Upper lobe of right lung (tissue), 1 donor: ENCODE data around the gene EPX. TPM values are rescaled to one million over a fixed set of nuclear protein-coding genes. Genes with fewer than 3 reads are reported as not detected.

ENCODE experiments used
- ATAC-seq: fragments of 200-7000 bp; cut with Tn5 transposase; one replicate; pipeline ENCODE4 v1.9.1; 2020; ENCODE audit warnings: mild to moderate bottlenecking, moderate library complexity
- DNase-seq: peaks from one replicate; pipeline ENCODE4 v3.0.0-alpha.2; 2020
- H3K27ac ChIP-seq: fragments of 200-600 bp; one replicate; pipeline ENCODE4 v1.8.0; 2022
- H3K27me3 ChIP-seq: fragments of 200-600 bp; one replicate; pipeline ENCODE4 v1.8.0; 2022; ENCODE audit warnings: mild to moderate bottlenecking
- H3K36me3 ChIP-seq: fragments of 200-600 bp; one replicate; pipeline ENCODE4 v1.8.0; 2022
- H3K4me1 ChIP-seq: fragments of 200-600 bp; one replicate; pipeline ENCODE4 v1.8.0; 2022
- H3K4me3 ChIP-seq: fragments of 200-600 bp; one replicate; pipeline ENCODE4 v1.8.0; 2022; ENCODE audit warnings: mild to moderate bottlenecking
- H3K9me3 ChIP-seq: fragments of 200-600 bp; one replicate; pipeline ENCODE4 v1.8.0; 2022
- intact Hi-C: fragments of 100-400 bp; cut with DNase I; formaldehyde crosslinking; loops from one replicate; pipeline ENCODE4 v1.11.0; 2022
- total RNA-seq: library from RNA; stranded (reverse); fragmentation: NEBNext Ultra II Directional; extraction: Animal tissue kit (Norgen Biotek cat#: 25700); gene quantifications from one replicate; pipeline ENCODE4 v1.2.1, GENCODE V29; 2021
- TF ChIP-seq, protein P1 (sequence below): fragments of 200-600 bp; IDR thresholded peaks from one replicate; pipeline ENCODE4 v1.8.0; 2022; ENCODE audit warnings: antibody characterized with exemption
- donor health status: DM: no; HTN: yes; CAD: no; lungs with severe emphysema.

Gene EPX
- total RNA-seq, 1 donor from 2014 or later: not detected

DNA sequence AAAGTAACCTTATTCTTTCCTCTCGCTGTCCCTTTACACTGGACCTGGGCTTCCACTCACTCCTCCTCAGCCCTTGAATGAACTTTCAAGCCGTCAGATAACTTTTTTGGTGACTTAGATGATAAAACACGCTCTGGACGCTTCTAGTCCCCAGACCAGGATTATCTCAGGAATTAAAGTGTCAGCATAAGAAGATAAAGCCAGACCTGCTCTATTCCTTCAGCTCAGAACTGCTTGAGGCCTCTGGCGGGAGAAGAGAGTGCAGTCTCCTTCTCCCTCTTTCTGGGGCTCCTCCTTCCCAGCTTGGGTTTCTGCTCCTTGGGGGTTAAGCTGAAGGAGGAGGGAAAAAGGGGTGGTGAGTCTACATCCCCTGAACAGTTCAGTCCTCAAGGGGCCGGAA is 52.4 kb downstream of the EPX start:
- Histone ChIP-seq H3K36me3 (no peaks in the 10 kb centered on the region), H3K27ac (no peak overlapping the region), H3K27me3 (peaks cover 21% of the 10 kb centered on the region), H3K4me1 (peaks cover 7% of the 10 kb centered on the region), H3K9me3 (no peaks in the 10 kb centered on the region), H3K4me3 (no peak overlapping the region)
- no peak for ATAC-seq
- TF ChIP-seq, protein P1, sequence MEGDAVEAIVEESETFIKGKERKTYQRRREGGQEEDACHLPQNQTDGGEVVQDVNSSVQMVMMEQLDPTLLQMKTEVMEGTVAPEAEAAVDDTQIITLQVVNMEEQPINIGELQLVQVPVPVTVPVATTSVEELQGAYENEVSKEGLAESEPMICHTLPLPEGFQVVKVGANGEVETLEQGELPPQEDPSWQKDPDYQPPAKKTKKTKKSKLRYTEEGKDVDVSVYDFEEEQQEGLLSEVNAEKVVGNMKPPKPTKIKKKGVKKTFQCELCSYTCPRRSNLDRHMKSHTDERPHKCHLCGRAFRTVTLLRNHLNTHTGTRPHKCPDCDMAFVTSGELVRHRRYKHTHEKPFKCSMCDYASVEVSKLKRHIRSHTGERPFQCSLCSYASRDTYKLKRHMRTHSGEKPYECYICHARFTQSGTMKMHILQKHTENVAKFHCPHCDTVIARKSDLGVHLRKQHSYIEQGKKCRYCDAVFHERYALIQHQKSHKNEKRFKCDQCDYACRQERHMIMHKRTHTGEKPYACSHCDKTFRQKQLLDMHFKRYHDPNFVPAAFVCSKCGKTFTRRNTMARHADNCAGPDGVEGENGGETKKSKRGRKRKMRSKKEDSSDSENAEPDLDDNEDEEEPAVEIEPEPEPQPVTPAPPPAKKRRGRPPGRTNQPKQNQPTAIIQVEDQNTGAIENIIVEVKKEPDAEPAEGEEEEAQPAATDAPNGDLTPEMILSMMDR: no peak
- no peak for DNase-seq
- intact Hi-C loops: no loop called here

DNA sequence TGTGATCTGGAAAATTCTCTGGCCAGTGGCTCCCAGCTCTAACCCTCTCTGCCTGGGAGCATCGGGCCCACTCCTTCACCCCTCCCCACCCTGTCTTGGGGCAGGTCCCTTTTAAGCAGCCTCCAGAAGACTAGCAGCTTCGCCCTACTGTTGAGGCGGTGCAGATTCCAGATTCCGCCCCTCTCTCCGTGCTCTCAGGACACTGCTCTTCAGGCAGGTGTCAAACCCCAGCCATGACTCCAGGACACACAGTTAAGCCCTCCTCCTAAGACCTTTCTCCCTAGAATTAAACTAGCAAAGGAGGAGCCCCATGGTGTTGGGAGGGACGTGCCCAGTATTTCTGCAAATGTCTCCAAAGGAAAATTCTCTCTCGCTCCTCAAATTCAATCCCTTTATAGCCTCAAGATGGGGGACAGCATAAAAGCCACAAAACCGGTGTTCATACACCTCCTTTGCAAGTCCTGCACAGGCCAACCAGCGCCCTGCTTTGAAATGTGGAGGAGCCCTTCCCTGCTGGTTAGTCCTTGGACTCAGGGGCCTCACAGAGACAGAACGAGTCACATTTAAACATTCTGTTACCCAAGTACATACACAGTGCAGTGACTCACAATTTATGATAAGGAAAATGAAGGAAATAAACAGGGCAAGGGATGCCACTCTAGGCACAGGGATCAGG is 53.0 kb downstream of the EPX start:
- Histone ChIP-seq H3K4me1 (peaks cover 7% of the 10 kb centered on the region), H3K36me3 (no peaks in the 10 kb centered on the region), H3K4me3 (no peak overlapping the region), H3K9me3 (no peaks in the 10 kb centered on the region), H3K27ac (no peak overlapping the region), H3K27me3 (peaks cover 21% of the 10 kb centered on the region)
- intact Hi-C loops: no loop called here
- TF ChIP-seq, protein P1: no peak
- no peak for ATAC-seq
- no peak for DNase-seq

DNA sequence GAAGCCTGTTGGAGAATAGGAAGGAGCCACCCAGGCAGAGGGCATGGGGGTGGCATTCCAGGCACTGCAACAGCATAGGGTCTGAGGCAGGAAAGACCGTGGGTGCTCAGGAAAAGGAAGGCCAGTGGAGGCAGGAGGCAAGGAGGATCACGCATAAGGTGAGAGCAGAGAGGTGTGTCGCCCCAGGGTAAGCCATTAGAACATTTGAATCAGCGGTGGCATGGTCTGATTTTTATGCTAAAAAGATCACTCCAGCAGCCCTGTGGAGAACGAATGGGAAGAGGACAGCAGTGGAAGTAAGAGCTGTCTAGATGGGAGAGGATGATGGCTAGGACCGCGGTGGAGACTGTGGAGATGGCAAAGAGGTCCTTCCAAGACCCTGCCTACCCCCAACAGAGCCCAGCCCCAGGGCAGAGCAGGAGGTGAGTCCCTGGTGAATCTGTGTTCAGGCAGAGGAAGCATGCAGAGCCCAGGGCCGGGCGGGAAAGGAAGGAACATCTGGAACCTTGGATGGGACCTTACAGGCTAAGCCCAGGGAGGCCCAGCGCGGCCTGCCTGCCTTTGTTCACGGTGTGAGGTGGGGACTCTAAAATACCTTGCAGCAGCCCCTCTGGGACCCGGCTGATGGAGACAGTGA is 53.7 kb downstream of the EPX start:
- Histone ChIP-seq H3K4me3 (no peak overlapping the region), H3K4me1 (peaks cover 7% of the 10 kb centered on the region), H3K36me3 (no peaks in the 10 kb centered on the region), H3K27ac (no peak overlapping the region), H3K9me3 (no peaks in the 10 kb centered on the region), H3K27me3 (peaks cover 14% of the 10 kb centered on the region)
- ATAC-seq (no peak), DNase-seq (no peak)
- TF ChIP-seq, protein P1: no peak
- intact Hi-C loops: no loop called here

DNA sequence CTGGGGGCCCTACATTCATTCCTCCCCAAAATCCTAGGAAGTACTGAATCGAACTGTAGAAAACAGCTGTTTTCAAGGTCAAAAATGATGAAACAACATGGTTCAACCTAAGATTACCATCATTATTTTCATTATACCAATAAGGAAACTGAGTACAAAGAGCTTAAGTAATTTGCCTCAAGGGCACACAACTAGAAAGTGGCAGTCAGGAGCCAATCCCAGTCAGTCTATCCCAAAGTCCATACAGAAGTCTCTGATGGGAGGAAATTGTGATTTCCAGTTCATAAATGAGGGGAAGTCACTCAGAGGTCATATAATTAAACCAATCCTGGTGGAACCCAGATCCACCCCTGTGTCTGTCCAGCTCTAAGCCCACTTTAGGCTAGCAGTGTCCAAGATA is 54.3 kb downstream of the EPX start:
- intact Hi-C loops: no loop called here
- TF ChIP-seq, protein P1: no peak
- H3K27me3 ChIP-seq: peaks cover 9% of the 10 kb centered on the region

DNA sequence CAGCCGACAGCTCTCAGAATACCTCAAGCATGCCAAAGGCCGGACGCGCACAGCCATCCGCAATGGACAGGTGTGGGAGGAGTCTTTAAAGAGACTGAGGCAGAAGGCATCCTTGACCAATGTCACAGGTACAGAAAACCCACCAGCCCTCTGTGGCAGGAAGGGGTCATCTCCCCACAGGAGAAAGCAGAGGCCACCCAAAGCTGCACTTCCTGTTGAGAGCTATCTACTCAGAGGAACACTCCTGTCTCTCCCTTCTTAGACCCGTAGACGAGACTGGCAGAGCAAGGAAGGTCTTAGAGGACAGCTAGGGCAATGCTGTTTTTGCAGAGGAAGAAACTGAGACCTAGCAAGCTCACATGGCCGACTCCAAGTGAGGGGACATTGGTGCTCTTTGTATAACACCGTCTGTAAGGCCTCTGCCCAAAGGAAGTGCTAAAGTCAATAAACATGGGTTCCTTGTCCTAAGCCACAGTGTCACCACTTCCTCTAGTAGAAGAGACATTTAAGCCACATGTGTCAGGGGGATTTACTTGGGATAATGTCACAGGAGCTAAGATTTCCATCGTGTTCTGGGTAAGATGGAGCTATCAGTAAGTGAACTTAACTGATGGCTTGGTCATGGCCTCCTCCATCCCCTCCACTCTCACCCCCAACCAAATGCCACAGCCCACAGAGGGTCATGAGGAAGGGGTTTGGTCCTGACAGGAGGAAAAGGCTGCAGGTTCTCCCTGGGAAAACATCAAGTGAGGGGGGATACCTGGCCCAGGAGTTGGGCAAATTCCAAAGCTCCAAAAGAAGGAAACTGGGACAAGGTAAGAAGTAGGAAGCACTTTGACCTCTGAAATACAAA is 55.2 kb downstream of the EPX start:
- Histone ChIP-seq H3K4me3 (no peak overlapping the region), H3K4me1 (peaks cover 7% of the 10 kb centered on the region), H3K27ac (no peak overlapping the region), H3K36me3 (no peaks in the 10 kb centered on the region), H3K27me3 (no peaks in the 10 kb centered on the region), H3K9me3 (no peaks in the 10 kb centered on the region)
- DNase-seq (no peak), ATAC-seq (no peak)
- intact Hi-C loops: no loop called here
- TF ChIP-seq, protein P1: no peak

More for the DNA sequence above, 54.3 kb downstream of the EPX start:
- no peak overlapping the region for H3K4me3 ChIP-seq
- peaks cover 7% of the 10 kb centered on the region for H3K4me1 ChIP-seq
- no peak for DNase-seq
- no peaks in the 10 kb centered on the region for H3K9me3 ChIP-seq
- no peak for ATAC-seq
- H3K27ac ChIP-seq: no peak overlapping the region
- no peaks in the 10 kb centered on the region for H3K36me3 ChIP-seq
